DMS79 (cell line): ENCODE measurements around the gene ATG10.
"Not testable (repeated sequence)": the region's sequence is repeated elsewhere in the genome, so short reads cannot be mapped to it uniquely, and the experiment has no call there.

Experiments
- DNase-seq: peaks from one replicate; lab custom pipeline; 2025; lab: John Stamatoyannopoulos, UW

Gene ATG10

DNA sequence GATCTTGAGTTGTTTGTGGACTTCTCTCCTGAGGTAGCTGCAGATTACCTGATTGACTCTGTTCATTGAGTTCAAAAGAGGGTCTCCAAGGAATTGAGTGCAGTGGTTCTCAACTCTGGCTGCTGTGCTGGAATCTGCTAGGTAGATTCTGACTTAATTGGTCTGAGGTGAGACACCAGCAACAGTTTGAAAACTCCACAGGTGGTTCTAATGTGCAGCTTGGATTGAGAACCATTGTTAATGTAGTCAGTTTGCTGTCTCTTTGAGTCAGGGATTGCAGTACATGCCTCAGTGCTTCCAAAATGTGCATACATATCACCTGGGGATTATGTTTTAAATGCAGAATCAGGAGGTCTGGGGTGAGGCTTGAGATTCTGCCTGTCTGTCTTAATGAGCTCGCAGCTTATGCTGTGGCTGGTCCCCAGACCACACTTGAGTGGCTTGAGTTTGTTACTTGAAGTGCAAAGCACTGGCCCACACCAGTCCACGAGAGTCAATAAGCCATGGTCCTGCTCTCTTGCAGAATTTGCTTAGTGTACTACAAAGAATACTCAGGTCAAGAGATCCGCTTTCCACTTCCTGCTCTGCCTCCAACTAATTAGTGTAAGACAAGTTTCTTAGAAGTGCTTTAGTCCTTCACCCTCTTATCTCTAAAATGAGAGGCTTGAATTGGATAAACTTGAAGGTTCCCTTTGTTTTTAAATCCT lies 82.3 kb downstream of the ATG10 start:
- no peak for DNase-seq

DNA sequence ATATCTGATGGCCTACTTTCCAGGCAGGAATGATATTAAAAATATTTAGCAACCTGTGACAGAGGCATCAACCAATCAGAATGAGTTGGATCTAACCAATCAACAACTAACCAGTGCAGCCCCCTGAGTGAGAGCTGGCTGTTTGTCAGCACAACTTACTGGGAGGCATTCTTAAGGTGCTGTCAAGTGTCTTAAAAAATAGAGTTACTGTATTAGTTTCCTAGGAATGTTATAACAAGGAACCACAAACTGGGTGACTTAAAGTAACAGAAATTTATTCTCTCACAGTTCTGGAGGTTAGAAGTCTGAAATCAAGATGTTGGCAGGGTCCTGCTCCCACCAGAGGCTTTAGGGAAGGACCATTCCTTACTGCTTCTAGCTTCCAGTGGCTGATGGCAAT lies 85.2 kb downstream of the ATG10 start:
- DNase-seq = no peak

DNA sequence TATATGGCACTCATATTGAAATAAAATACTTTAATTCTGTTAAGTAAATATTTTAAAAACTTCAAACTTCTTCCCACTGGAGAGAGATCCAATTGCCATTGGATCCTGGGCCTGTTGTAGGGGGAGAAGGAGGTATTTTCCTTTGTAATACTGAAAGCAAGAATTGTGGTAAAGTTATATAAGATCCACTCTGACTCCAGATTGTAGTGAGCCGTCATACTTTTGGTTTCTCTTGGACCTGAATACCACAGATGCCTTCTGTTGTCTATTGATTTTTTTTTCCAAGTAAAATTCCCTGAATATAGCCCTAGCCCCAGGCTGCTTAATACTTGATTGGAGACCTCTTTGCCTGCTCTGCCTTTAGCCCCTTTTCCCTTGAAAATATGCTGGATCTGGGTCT lies 86.9 kb downstream of the ATG10 start:
- DNase-seq = no peak

DNA sequence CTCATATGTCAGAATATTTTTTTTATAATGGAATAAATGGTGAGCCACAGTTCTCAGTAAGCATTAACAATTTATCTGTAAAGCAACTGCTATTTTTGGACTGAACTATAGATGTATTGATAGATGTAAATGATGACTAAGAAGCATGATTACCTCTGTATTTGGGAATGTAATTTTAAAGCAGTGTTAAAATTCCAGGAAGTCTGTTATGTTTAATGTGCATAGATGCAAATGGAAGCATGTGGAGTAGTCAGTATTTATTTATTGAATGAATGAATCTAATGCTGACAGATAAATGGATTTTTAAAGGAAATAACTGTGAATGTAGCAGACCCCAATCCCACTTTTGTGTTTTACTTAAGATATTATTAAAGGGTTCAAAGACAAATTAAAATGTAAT lies 95.0 kb downstream of the ATG10 start:
- DNase-seq = no peak

DNA sequence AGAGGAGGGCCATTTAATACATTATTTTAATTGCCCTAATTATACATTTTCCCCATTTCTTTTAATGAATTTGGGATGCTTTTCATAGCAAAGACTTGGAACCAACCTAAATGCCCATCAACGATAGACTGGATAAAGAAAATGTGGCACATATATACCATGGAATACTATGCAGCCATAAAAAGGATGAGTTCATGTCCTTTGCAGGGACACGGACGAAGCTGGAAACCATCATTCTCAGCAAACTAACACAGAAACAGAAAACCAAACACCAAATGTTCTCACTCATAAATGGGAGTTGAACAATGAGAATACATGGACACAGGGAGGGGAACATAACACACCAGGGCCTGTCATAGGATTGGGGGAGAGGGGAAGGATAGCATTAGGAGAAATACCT lies 96.2 kb downstream of the ATG10 start:
- DNase-seq = not testable (repeated sequence)

DNA sequence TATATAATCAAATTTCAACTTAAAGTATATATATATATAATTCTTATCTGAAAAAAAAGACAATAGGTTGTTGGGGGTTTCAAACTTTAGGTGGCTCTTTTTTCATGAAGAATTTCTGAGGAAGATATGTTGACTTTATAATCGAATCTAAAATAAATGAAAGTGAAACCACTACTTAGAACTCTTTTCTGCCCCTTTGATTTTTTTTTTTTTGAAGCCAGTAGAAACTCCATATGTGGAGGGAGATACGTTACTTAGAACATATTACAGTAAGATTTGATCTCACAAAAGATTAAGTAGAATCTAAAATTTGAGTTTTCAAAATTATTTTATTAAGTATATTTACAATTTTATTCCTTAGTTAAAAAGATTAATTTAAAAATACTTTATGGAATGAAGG lies 96.9 kb downstream of the ATG10 start:
- DNase-seq = no peak

DNA sequence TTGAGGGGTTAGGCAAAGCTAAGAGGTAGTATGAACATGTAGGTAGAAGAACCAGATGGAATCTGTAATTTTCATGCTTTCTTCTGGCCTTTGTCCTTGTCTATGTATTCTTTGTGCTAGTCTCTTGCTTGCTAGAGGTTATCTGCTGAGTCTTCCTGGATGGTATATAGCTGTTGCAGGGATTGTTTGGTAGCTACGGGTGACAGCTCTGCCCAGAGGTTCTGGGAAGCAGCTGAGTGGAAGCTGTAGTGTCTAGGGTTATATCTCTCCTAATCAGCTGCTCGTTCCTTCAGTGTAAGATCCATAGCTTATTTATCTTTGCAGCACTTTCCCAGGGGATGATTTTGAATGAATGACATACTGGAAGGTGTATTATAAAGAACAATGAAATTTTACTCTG lies 100.3 kb downstream of the ATG10 start:
- DNase-seq = no peak

DNA sequence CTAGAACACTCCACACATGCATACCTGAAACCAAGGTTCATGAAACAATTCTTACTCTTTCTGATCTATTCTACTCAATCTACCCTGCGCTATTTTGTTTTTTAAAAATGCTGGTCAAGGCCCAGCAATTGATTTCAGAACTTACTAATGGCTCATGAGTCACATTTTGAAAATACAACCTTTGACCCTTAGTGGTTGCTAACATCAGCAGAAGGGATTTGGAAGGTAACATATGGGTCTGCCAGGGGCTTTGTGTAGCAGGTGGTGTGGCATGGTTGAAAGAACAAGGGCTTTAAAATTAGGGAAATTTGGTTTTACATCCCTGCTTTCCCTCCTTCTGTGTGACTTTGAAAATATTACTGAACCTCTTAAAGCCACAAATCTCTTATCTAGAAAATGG lies 101.4 kb downstream of the ATG10 start:
- DNase-seq = no peak

DNA sequence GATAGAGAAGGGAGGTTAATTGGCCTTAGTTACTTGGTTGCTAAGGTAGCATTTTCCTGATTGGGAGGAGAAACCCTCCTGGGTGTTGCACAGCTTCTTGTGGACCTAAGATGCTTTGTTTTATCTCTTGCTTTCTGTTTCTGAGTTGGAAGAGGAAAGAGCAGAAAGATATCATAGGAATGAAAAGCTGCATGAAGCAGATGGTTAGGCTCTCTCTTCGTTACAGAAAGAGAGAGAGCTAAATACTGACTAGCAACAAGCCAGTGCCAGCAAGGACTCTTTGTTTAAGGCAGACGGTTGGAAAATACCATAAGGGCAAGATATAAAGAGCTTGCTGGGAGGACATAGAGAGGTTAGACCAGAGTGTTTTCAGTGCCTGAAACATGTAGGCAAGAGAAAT lies 103.1 kb downstream of the ATG10 start:
- DNase-seq = no peak

DNA sequence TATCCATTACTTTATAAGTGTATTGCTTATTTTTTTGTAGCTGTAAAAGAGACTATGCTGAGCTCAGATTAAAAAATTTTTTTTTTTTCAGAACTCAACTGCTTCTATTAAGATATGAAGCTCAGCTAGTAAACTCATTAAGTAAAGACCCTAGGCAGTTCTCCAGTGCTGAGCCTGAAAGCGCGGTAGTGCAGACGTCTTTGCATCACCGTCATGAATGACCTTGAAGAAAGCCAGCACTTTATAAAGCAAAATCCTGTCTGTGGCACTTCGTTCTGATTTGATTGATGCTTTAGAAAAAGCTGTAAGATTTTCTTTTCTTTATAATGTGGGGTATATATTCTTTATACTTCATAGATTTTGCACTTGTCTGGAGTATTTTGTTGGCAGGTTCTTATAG lies 105.7 kb downstream of the ATG10 start:
- DNase-seq = no peak

DNA sequence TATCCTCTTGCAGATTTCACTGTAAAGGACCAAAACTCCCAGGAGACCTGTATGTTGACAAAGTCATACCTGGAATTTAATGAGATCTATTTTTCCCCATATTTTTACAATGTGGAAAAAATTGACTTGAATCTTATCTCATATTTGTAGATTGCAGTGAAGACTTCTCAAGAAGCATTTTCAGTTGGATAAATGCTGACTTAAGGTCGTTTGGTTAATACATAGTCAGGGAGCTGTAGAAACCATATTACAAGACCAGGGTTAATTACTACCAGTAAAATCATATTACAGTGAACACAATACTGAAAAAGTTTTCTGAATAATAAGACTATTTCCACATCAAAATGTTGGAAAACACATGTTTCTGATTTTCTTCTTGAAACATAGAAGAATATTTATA lies 119.8 kb downstream of the ATG10 start:
- no peak for DNase-seq

DNA sequence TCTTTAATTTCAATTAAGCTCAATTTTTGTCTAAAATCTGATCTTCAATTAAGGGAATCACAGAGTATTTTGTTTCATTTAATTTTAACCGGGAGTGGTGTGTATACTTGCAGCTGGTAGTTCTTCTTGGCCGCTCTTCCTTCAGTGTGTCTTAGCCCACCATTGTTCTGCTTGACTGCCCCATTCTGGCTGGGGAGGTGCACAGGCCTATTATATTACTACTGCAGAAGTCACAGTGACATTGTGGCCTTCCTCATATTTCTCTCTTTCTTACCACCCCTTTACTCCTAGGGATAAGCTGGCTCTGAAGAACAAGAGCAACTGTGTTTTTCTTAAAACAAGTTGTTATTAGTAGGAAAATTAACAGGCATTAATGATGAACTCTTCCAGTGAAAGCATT lies 123.7 kb downstream of the ATG10 start:
- DNase-seq = no peak

DNA sequence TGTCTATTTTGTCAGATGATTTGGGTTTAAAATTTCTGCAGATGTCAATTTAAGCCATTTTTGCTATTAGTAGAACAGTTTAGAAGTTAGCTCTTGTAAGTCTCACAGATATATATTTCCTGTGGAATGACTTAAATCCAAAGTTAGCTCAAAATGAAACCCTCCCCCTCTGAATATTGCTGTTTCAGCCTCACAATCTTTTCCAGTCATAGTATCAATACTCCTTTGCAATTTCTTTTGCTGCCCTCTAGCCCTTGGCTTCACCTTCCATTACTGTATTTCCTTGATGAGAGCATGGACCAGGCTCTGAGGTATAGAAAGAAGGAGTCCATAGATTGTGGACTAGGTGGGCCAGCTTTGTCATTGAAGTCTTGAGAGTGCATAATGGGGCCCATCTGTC lies 124.4 kb downstream of the ATG10 start:
- DNase-seq = no peak

DNA sequence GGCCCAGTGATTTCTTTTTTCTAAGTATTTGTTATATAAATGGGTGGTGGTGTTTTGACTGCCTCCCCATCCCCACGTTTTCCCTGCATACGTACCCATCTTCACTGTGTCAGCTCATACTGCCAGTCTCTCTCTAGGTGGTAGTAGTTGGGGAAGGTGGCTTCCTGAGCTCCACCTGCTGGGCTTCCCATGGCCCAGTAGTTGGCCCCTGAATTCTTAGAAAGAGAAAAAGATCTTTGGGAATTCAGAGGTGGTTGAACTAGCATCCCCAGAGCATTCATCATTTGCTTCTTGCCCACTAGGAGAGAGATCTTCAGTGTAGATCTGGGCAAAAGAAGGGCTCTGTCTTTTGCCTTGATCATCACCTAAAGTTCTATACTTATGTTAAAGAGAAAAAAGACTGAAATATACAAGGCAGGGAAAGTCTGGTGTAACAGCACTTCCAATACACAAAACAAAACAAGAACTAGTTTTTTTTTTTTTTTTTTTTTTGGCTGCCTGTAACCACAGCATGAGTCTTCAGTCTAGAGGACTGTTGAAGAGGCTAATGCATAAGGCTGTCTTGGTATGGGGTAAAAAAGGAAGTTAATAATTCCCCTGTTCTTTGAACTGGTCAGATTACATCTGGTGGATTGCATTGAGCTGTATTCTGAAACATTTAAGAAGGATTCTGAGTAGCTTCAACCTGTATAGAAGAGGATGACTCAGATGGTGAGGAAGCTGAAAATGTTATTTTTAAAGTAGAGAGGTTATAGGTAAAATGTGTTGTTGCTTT lies 128.7 kb downstream of the ATG10 start:
- no peak for DNase-seq

DNA sequence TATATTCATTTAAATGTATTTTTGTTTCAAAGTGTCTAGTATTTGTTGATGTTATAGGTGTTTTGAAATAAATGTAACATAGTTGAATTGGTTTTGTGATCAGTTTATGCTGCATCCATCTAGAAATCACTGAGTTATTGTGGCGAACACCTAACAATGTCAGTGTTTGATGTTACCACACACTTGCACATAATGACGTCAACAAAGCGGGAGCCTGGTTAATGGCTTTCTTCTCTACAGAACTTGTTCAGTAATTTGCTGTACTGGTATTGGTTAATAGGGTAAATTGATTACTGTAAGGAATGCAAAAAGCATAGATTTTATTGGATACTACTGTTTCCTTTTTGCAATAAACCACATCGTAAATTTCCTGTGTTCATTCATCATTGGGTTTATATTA lies 133.0 kb downstream of the ATG10 start:
- no peak for DNase-seq

DNA sequence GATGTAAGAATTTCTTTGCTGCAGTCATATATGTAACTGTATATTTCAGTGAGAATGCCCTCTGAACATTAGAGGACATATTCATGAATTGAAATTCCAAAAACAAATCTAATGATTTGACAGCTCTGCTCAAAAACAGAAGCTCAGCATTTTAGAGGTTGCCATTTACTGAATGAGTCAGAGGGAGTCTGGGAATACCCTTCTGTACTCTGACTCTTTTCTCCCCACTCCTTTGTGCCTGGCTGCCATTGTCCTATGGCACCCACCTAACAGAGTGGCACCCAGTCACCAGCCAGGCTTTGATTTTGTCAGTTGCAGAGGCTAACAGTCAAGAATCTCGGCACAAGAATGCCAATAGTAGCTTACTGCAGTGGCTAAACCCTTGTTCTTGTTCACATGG lies 133.6 kb downstream of the ATG10 start:
- DNase-seq = no peak

DNA sequence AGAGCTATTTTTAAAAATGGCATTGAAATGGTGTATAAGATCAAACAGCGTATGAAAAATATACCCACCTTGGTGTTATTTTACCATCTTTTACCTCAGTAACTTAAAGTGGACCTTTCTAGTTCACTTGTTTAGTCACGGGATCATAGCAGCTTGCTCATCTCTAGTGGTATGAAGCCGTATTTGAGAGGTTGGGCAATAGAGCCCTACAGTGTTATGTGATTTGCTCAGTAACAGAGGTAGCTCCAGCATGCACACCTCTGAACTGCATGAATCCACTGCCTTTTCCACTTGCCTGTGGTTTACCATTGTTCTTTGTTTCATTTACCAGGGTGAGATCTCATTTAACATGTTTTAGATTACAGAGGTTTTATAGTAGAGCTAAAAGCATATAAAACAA lies 134.4 kb downstream of the ATG10 start:
- DNase-seq = no peak

DNA sequence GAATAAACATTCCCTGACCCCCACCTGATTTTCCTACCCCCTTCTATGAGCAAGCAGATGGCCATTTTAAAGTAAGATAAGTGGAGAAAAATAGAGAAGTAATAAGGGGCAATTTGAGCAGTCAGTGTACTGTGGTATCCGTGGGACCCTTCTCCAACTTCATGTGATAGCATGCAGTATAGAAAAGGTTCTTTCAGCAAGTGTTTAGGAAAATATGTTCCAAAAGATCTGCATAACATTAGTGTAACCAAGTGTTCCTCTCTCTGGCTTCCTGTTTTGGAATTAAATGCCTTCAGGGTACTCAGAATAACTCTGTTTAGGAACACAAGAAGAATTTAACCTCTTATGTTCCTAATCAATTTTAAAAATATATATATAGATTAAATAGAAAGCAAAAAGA lies 134.9 kb downstream of the ATG10 start:
- no peak for DNase-seq

DNA sequence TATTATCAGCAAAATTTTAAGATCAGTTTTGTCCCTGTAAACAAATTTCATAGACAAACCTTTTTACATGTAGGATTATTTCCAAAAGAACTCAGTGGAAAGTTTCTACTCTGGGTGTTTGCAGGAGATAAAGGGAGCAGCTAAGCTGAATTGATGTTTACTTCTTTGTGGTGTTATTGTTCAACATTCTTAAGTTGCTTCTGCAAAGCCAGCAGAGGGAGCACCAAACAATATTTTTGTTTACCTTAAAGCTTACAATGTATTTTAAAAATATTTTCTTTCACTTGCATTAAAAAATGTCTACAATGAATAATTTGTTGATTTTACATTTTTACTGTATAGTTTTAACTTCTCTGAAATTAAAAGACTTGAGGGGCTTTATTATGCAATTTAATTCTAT lies 135.4 kb downstream of the ATG10 start:
- no peak for DNase-seq

DNA sequence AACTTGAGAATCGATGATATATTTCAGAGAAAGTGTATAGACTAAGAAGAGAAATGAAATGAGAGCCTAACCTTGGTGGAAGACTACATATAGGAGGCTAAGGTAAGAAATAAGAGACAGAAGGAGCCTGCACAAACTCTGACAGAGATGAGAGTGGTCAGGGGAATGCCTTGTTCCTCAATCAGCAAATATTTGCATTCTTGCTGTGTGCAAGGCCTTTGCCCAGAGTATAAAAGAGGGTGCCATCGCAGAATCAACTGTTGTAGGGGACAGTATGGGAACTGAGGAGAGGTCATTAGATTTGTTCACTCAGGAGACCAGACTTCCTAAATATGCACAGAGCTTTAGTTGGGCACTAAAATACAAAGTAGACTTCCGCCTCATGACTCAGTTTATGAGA lies 137.2 kb downstream of the ATG10 start:
- DNase-seq = no peak

DNA sequence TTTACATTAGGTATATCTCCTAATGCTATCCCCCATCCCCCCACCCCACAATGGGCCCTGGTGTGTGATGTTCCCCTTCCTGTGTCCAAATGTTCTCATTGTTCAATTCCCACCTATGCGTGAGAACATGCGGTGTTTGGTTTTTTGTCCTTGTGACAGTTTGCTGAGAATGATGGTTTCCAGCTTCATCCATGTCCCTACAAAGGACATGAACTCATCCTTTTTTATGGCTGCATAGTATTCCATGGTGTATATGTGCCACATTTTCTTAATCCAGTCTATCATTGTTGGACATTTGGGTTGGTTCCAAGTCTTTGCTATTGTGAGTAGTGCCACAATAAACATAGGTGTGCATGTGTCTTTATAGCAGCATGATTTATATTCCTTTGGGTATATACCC lies 138.1 kb downstream of the ATG10 start:
- DNase-seq = not testable (repeated sequence)

DNA sequence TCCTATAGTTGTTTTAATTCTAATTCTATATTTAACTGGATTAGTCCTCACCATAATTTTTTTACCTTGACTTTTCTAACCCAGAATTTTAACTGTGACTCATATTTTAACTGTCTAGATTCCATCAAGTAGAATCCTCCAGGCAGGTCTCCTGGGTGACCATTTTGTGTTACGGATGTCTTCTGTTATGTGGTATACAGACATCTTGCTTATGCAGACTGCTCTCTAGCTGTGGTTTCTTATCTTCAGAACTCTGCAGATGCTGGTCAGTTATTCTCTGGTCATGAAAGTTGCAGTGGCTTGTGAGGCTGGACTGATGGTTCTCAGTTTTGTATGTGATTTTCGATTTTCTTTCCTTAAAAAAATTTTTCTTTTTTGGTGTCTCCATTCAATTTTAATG lies 139.4 kb downstream of the ATG10 start:
- DNase-seq = no peak

DNA sequence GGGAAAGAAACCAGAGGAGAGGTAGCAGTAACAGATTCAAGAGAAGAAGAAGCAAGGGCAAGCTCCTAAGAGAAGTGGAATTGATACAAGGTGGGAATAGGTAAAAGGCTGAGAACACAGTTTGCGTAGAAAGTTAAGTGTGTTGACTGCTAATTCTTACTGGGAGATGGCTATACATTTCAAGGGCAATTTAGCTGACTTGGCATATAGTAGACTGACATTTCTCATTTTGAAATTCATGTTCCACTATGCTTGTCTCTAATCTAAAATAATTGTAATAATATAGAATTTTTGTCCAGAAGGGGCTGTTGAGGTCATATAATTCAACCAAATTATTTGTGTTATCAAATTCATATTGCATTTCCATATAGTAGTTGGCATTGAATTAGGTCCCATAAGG lies 144.0 kb downstream of the ATG10 start:
- no peak for DNase-seq

DNA sequence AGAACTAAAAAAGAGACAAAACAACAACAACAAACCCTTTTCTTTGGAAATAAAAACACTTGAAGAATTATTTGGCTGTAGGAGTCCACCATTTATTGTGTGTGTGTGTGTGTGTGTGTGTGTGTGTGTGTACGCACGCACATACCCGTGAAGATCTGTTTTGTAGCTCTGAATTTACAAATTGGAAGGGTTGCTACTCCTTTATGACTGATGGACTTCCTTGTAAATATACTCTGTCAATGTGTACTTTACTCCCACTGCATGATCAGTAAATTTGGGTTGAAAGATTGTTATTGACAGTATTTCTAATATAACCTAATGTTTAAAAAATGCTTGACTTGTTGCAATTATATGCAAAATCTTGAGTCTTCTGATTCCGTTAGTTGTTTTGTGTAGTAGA lies 148.1 kb downstream of the ATG10 start:
- no peak for DNase-seq
